GM12801 (cell line): ENCODE data around the gene ZFP42.

ENCODE experiments used
- CTCF ChIP-seq: IDR thresholded peaks from one replicate; pipeline ENCODE4 v1.5.1; 2011; ENCODE audit warnings: control low read depth; ENCODE audit not compliant: insufficient read length; ENCODE audit errors: extremely low read depth

The ZFP42 gene

DNA sequence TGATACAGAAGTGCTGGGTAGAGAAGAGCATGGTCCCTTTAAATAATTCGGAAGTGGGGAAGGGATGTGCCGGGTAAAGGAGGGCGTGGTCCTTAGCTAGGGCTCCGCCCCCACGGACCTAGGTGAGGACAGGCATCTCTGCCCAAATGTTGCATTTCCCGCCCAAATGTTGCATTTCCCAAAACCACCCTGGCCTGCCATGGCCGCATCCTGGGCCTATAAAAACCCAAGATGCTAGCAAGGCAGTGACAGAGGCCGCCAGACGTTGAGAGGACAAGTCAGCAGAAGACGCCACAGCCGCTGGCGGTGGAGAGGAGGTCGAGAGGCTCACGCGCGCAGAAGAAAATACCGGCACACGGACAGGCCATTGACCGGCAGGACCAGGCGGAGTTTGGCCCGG lies 46.1 kb downstream of the ZFP42 start:
- TF ChIP-seq CTCF = no peak

- no peak for TF ChIP-seq CTCF
These were observed 46.6 kb downstream of the ZFP42 start for GRCh38 chr4:188042191-188042590.

GRCh38 chr4:188043154-188043553 lies 47.6 kb downstream of the ZFP42 start:
- TF ChIP-seq CTCF = no peak

DNA sequence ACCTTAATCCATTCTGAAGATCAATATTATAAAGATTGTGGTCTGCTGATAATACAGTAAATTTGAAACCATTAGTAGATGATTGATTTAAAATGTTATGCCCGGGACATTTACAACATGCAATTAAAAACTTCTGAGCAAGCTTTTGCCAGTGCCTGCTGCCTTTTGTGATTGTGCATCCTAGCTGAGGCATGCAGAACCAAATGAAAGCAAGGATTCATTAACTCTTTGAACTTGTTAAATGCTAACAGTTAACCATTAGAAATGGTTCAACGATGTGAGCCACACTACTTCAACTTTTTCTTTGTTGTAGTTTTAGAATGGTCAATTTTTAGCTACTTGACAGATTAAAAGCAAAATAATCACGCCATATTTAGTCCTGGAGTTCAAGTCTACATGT lies 51.1 kb downstream of the ZFP42 start:
- TF ChIP-seq CTCF = no peak

DNA sequence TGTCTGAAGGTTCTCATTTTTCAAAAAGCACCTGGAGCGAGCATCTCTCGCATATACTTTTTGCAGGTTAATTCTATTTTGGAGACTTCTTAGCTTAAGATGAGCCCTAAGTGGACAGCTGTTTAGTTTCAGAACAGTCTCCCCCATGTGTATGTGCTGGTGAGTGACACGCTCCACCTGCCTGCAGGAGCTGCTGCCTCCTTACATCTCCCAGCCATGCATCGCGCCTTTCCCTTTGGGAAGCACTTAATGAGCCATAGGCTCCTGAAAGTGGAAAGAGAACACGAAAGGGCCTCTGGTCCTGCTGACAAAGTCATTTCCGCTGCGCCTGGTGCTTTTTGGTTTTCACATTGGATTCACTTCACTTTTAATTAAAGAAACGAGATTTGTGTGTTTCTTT lies 57.7 kb downstream of the ZFP42 start:
- TF ChIP-seq CTCF = no peak
